ENCODE data around the gene ADGRE1.

The ADGRE1 gene

GRCh38 chr19:6887316-6887715 is at the start of gene ADGRE1:
Gene ADGRE1 (plus strand): TSS chr19:6887579. CDS start chr19:6887609, 30 bp downstream.
- H3K9me3 Mint-ChIP-seq: peaks cover 8% of the 10 kb centered on the region
- H3K27me3 Mint-ChIP-seq: no peaks in the 10 kb centered on the region
- H3K4me1 Mint-ChIP-seq (ENCODE audit: low read depth): peaks cover 53% of the 10 kb centered on the region
- H3K4me3 Mint-ChIP-seq: no peak within 1 kb of the TSS
- peaks cover 10% of the 10 kb centered on the region for H3K36me3 Mint-ChIP-seq (ENCODE audit: low read depth)
- H3K27ac Mint-ChIP-seq: peak within 1 kb of the TSS; percentile 33

GRCh38 chr19:6838062-6838655 is 49.2 kb upstream of the ADGRE1 start:
- Mint-ChIP-seq H3K36me3 (ENCODE audit: low read depth) (peaks cover 51% of the 10 kb centered on the region), H3K4me3 (peak overlapping the region; percentile 28), H3K27ac (peak overlapping the region; percentile 91), H3K9me3 (no peaks in the 10 kb centered on the region), H3K4me1 (ENCODE audit: low read depth) (peaks cover 27% of the 10 kb centered on the region), H3K27me3 (no peaks in the 10 kb centered on the region)

- peaks cover 5% of the 10 kb centered on the region for H3K4me1 Mint-ChIP-seq (ENCODE audit: low read depth)
- no peak overlapping the region for H3K4me3 Mint-ChIP-seq
- no peaks in the 10 kb centered on the region for H3K9me3 Mint-ChIP-seq
- H3K27ac Mint-ChIP-seq: no peak overlapping the region
- peaks cover 24% of the 10 kb centered on the region for H3K36me3 Mint-ChIP-seq (ENCODE audit: low read depth)
- no peaks in the 10 kb centered on the region for H3K27me3 Mint-ChIP-seq
These were observed 44.3 kb upstream of the ADGRE1 start for GRCh38 chr19:6842871-6843607.

DNA sequence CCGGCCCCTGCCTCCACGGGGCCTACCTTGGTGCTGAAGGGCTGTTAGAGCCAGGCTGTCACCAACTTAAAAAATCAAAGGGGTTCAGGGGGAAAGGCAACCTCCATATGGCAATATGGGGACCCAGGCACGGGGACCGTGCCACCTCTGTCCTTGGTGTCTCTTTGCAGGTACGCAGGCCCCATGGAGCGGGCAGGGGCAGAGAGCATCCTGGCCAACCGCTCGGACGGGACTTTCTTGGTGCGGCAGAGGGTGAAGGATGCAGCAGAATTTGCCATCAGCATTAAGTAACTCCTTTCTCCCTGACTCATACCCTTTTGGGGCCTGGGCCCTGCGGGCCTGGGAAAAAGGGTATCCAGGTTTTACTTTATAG is 39.6 kb upstream of the ADGRE1 start:
- Mint-ChIP-seq H3K36me3 (ENCODE audit: low read depth) (peaks cover 32% of the 10 kb centered on the region), H3K4me3 (no peak overlapping the region), H3K27me3 (no peaks in the 10 kb centered on the region), H3K4me1 (ENCODE audit: low read depth) (peaks cover 4% of the 10 kb centered on the region), H3K9me3 (no peaks in the 10 kb centered on the region), H3K27ac (no peak overlapping the region)

GRCh38 chr19:6848986-6849385 is 38.4 kb upstream of the ADGRE1 start:
- Mint-ChIP-seq H3K27ac (no peak overlapping the region), H3K4me3 (no peak overlapping the region), H3K27me3 (no peaks in the 10 kb centered on the region), H3K9me3 (no peaks in the 10 kb centered on the region), H3K4me1 (ENCODE audit: low read depth) (peaks cover 4% of the 10 kb centered on the region), H3K36me3 (ENCODE audit: low read depth) (peaks cover 26% of the 10 kb centered on the region)

- H3K4me1 Mint-ChIP-seq (ENCODE audit: low read depth): peaks cover 4% of the 10 kb centered on the region
These were observed 37.5 kb upstream of the ADGRE1 start for GRCh38 chr19:6849876-6850275.

DNA sequence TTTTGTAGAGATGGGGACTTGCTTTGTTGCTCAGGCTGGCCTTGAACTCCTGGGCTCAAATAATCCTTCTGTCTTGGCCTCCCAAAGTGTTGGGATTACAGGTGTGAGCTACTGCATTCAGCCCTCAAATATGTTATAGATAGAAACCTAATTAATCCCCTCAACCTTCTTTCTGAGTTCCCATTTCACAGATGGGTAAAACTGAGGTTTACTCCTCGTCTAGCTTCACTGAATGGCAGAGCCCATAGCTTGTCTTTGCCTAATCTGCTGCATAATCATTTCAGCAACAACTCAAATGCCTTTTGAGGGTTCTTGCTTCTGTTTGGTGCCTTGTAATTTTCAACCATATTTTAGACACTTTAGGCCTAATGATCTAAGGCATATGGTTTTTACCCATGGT is 36.0 kb upstream of the ADGRE1 start:
- Mint-ChIP-seq H3K36me3 (ENCODE audit: low read depth) (peaks cover 43% of the 10 kb centered on the region), H3K9me3 (no peaks in the 10 kb centered on the region), H3K27ac (no peak overlapping the region), H3K27me3 (no peaks in the 10 kb centered on the region), H3K4me1 (ENCODE audit: low read depth) (peaks cover 4% of the 10 kb centered on the region), H3K4me3 (no peak overlapping the region)

More at GRCh38 chr19:6849876-6850275, 37.5 kb upstream of the ADGRE1 start:
- Mint-ChIP-seq H3K27ac (no peak overlapping the region), H3K36me3 (ENCODE audit: low read depth) (peaks cover 30% of the 10 kb centered on the region), H3K4me3 (no peak overlapping the region), H3K9me3 (no peaks in the 10 kb centered on the region), H3K27me3 (no peaks in the 10 kb centered on the region)

- Mint-ChIP-seq H3K36me3 (ENCODE audit: low read depth) (peaks cover 49% of the 10 kb centered on the region), H3K4me1 (ENCODE audit: low read depth) (peaks cover 4% of the 10 kb centered on the region), H3K27me3 (no peaks in the 10 kb centered on the region), H3K9me3 (no peaks in the 10 kb centered on the region), H3K27ac (no peak overlapping the region), H3K4me3 (no peak overlapping the region)
These were observed 35.4 kb upstream of the ADGRE1 start for GRCh38 chr19:6852001-6852400.

GRCh38 chr19:6853868-6854267 is 33.5 kb upstream of the ADGRE1 start:
- Mint-ChIP-seq H3K4me1 (ENCODE audit: low read depth) (peaks cover 4% of the 10 kb centered on the region), H3K4me3 (no peak overlapping the region), H3K27ac (no peak overlapping the region), H3K36me3 (ENCODE audit: low read depth) (peaks cover 55% of the 10 kb centered on the region), H3K27me3 (no peaks in the 10 kb centered on the region), H3K9me3 (no peaks in the 10 kb centered on the region)

GRCh38 chr19:6854758-6855157 is 32.6 kb upstream of the ADGRE1 start:
- Mint-ChIP-seq H3K27me3 (no peaks in the 10 kb centered on the region), H3K9me3 (no peaks in the 10 kb centered on the region), H3K4me3 (no peak overlapping the region), H3K36me3 (ENCODE audit: low read depth) (peaks cover 51% of the 10 kb centered on the region), H3K27ac (no peak overlapping the region), H3K4me1 (ENCODE audit: low read depth) (peaks cover under 1% of the 10 kb centered on the region)

DNA sequence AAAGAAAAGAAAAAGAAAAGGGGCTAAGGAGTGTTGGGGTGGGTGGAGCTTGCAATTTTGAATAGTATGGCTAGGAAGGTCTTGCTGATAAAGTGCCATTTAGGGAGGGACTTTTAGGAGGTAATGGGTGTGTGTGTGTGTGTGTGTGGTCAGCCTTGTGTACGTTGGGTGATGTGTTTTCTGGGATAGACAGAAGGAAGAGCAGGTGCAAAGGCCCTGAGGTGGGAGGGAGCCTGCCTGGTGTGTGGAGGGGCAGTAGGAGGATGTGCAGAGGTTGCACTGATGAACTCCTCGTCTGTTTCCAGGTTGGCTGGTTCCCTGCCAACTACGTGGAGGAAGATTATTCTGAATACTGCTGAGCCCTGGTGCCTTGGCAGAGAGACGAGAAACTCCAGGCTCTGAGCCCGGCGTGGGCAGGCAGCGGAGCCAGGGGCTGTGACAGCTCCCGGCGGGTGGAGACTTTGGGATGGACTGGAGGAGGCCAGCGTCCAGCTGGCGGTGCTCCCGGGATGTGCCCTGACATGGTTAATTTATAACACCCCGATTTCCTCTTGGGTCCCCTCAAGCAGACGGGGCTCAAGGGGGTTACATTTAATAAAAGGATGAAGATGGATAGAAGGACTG is 30.5 kb upstream of the ADGRE1 start:
- peaks cover 38% of the 10 kb centered on the region for H3K36me3 Mint-ChIP-seq (ENCODE audit: low read depth)
- no peak overlapping the region for H3K4me3 Mint-ChIP-seq
- H3K27ac Mint-ChIP-seq: peak overlapping the region; percentile 7

GRCh38 chr19:6861683-6862286 is 25.6 kb upstream of the ADGRE1 start:
- no peaks in the 10 kb centered on the region for H3K9me3 Mint-ChIP-seq
- peaks cover 9% of the 10 kb centered on the region for H3K36me3 Mint-ChIP-seq (ENCODE audit: low read depth)
- peaks cover 17% of the 10 kb centered on the region for H3K4me1 Mint-ChIP-seq (ENCODE audit: low read depth)
- H3K27me3 Mint-ChIP-seq: no peaks in the 10 kb centered on the region
- no peak overlapping the region for H3K4me3 Mint-ChIP-seq
- peak overlapping the region; percentile 82 for H3K27ac Mint-ChIP-seq

More for the DNA sequence above, 30.5 kb upstream of the ADGRE1 start:
- no peaks in the 10 kb centered on the region for H3K27me3 Mint-ChIP-seq
- H3K9me3 Mint-ChIP-seq: no peaks in the 10 kb centered on the region
- H3K4me1 Mint-ChIP-seq (ENCODE audit: low read depth): peaks cover 3% of the 10 kb centered on the region

- Mint-ChIP-seq H3K9me3 (no peaks in the 10 kb centered on the region), H3K27ac (peak overlapping the region; percentile 81), H3K36me3 (ENCODE audit: low read depth) (no peaks in the 10 kb centered on the region), H3K27me3 (no peaks in the 10 kb centered on the region), H3K4me3 (peak overlapping the region; percentile 84), H3K4me1 (ENCODE audit: low read depth) (peaks cover 17% of the 10 kb centered on the region)
These were observed 24.7 kb upstream of the ADGRE1 start for GRCh38 chr19:6862673-6863078.

GRCh38 chr19:6864325-6864940 is 22.9 kb upstream of the ADGRE1 start:
- Mint-ChIP-seq H3K27ac (no peak overlapping the region), H3K4me3 (no peak overlapping the region), H3K27me3 (no peaks in the 10 kb centered on the region), H3K36me3 (ENCODE audit: low read depth) (no peaks in the 10 kb centered on the region), H3K4me1 (ENCODE audit: low read depth) (peaks cover 22% of the 10 kb centered on the region), H3K9me3 (no peaks in the 10 kb centered on the region)

- peaks cover 22% of the 10 kb centered on the region for H3K4me1 Mint-ChIP-seq (ENCODE audit: low read depth)
- H3K4me3 Mint-ChIP-seq: no peak overlapping the region
- H3K9me3 Mint-ChIP-seq: no peaks in the 10 kb centered on the region
- H3K27me3 Mint-ChIP-seq: no peaks in the 10 kb centered on the region
- no peaks in the 10 kb centered on the region for H3K36me3 Mint-ChIP-seq (ENCODE audit: low read depth)
- H3K27ac Mint-ChIP-seq: no peak overlapping the region
These were observed 21.5 kb upstream of the ADGRE1 start for GRCh38 chr19:6865849-6866248.
